GM18499 (cell line): Measurements from ENCODE around the gene SPRR2E.
"Not testable (repeated sequence)": the region's sequence is repeated elsewhere in the genome, so short reads cannot be mapped to it uniquely, and the experiment has no call there.

Experiments
- ATAC-seq: cut with Tn5 transposase; IDR thresholded peaks from one replicate; pipeline ENCODE4 v1.9.1; 2021; ENCODE audit warnings: moderate number of reproducible peaks; ENCODE audit not compliant: insufficient read depth, unreplicated experiment

Gene SPRR2E

DNA sequence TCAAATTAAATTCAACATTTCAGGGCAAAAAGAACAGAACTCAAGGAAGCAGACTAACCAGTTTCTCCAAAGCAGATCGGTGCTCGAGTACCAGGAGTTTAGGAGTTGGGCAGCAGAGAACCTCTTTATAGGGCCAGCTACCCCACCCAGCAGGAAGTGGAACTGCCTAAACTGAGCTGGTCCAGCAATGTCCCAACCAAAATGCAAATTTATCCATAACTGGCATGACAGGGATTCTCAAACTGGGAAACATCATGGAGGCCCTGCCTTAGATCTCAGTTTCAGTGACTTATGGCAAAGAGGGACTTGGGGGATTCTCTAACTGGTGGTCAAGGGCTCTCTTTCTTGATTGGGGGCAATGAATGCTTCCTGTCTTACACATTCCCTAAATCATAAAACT, 22.8 kb downstream of the SPRR2E start, which contains the start of gene SPRR2B:
TSS of gene SPRR2B (minus strand) at position 101 of the 400 bp plus-strand sequence. CDS start 772 bp downstream, outside the sequence.
- ATAC-seq = no peak

DNA sequence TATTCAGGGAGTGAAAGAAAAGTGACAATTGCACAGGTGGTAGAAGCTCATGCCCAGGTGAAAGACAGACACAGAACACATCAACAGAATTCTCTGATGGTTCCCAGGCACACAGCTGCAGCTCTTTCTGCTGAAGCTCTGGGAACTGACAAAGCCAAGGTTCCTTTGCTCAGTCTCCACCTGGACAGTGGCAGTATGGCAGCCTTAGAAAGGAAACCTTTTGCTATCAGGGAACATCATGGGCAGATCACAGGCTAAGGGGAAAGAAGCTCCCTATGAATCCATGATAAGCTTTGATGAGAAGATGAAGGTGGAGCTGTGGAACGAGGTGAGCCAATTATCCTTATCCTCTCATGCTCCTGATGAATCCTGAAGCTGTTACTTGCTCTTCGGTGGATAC, 24.1 kb downstream of the SPRR2E start:
- ATAC-seq = no peak

DNA sequence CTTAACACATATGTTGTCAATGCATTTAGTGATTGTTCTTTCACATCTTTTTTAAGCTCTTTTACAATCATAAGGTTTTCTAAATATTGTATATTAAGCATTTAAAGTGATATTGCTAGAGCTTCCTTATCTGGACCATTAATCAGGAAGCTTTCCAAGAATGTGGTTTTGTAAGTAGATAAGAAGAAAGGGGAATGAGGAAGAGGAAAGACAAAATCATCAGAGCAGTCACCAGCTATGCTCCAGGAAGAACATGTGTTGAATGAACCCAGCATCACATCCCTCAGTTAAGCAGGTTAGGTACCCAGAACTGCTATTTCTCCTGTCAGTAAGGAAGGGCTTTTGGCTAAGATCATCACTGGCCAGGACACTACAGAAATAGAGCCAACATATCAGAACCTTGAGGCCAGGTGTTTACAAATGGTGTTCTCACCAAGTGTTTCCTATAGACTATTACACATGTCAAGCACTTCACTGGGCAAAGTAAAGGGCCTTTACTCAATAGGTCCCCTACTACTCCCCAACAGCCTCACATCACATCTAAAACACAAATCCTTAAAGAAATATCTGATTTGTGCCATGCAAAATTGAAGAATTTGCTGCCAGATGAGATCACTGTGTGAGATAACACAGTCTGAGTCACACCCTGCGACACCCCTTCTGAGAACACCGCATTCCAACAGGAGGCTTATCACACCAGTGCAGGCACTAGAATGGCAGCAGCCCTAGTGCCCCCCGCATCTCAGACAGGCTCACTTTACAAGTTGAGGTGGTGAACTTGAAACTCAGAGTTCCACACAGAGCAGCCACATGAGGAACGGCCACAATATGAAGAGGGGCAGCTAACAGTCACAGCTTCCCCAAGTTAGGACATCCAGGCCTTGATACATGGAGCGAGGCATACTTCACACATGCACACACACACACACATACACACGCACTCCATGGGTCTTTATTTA, 35.2 kb downstream of the SPRR2E start:
- ATAC-seq = no peak

DNA sequence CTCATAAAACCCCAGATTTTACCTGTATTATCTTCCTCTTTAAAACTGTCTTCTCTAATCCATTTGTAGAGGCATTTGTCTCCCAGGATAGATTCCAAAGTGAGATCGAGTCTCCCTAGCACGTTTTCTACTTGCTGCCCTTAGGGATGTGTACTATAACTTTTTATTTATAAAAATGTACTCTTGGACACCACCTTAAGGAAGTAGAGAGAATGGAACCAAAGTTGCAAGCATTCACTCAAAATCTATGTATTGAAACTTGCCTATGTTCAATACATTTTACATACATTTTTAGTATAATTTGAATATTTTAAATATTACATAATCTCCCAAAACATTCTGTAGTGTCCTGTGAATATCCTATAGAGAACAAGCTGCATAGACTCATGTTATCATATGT, 36.2 kb downstream of the SPRR2E start:
- no peak for ATAC-seq

DNA sequence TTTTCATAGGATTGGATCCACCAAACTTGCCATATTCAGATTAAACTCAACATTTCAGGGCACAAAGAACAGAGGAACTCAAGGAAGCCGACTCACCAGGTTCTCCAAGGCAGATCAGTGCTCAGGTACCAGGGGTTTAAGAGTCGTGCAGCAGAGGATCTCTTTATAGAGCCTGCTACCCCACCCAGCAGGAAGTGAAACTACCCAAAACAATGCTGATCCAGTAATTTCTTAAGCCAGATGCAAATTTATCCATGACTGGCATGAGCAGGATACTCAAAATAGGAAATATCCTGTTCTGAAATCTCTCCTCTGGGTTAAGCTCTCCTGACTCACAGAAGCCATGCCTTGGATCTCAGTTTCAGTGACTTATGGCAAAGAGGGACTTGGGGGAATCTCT, 37.0 kb downstream of the SPRR2E start, which contains the start of gene SPRR2A:
TSS of gene SPRR2A (minus strand) at position 138 of the 400 bp plus-strand sequence. CDS start 777 bp downstream, outside the sequence.
- ATAC-seq = no peak

DNA sequence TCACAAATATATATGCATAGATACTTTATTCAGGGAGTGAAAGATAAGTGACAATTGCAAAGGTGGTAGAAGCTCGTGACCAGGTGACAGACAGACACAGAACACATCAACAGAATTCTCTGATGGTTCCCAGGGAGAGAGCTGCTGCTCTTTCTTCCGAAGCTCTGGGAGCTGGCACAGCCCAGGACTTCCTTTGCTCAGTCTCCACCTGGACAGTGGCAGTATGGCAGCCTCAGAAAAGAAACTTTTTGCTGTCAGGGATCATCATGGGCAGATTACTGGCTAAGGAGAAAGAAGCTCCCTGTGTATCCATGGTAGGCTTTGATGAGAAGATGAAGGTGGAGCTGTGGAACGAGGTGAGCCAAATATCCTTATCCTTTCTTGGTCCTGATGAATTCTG, 38.2 kb downstream of the SPRR2E start:
- ATAC-seq = not testable (repeated sequence)

DNA sequence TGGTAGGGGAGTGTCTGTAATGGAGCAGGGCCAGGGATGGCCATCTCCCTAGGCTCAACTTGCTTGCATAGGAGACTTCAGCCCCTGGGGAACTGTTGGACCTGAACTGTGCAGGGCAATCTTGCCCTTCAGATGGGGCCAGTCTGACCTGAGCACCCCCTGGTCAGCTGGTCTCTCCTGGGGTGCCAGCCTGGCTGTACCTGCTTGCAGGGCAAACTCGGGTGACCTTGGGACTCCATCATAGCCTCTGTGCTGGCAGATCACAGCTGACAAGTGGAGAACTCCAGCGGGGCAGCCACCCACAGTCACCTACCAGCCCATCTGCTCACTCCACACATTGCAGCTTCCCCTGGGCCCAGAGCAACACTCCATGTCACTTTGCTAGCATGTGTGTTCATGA, 45.1 kb downstream of the SPRR2E start:
- no peak for ATAC-seq
